PFSK-1 (cell line): ENCODE measurements around the gene PRAMEF1.

Source experiments
- FOXP2 ChIP-seq: optimal IDR thresholded peaks from 2 replicates; pipeline ENCODE3; 2011; ENCODE audit warnings: borderline replicate concordance, control low read depth, inconsistent platforms; ENCODE audit not compliant: insufficient read depth; ENCODE audit errors: extremely low read length, extremely low read depth
- POLR2AphosphoS5 ChIP-seq: IDR thresholded peaks from 2 replicates; pipeline ENCODE4 v1.6.1; 2012; ENCODE audit warnings: low read depth, mild to moderate bottlenecking, control low read depth, low read length, moderate library complexity
- SIN3A ChIP-seq: IDR thresholded peaks from 2 replicates; pipeline ENCODE4 v1.6.1; 2012; ENCODE audit warnings: mild to moderate bottlenecking, low read length, moderate library complexity, borderline replicate concordance; ENCODE audit not compliant: insufficient read depth
- TAF1 ChIP-seq: IDR thresholded peaks from 2 replicates; pipeline ENCODE4 v1.6.1; 2012; ENCODE audit warnings: low read length, control low read depth, borderline replicate concordance; ENCODE audit not compliant: insufficient read depth
- TF ChIP-seq, protein P1 (sequence below), 2 experiments: IDR thresholded peaks; 2 replicates each; pipeline versions ENCODE4 v1.6.1 to v1.8.0; 2011 to 2012; ENCODE audit warnings: low read depth in 2 of 2, low read length in 2 of 2, control low read depth in 1 of 2, inconsistent platforms in 1 of 2, mild to moderate bottlenecking in 1 of 2, moderate library complexity in 1 of 2; ENCODE audit not compliant: insufficient read depth in 1 of 2

Gene PRAMEF1

DNA sequence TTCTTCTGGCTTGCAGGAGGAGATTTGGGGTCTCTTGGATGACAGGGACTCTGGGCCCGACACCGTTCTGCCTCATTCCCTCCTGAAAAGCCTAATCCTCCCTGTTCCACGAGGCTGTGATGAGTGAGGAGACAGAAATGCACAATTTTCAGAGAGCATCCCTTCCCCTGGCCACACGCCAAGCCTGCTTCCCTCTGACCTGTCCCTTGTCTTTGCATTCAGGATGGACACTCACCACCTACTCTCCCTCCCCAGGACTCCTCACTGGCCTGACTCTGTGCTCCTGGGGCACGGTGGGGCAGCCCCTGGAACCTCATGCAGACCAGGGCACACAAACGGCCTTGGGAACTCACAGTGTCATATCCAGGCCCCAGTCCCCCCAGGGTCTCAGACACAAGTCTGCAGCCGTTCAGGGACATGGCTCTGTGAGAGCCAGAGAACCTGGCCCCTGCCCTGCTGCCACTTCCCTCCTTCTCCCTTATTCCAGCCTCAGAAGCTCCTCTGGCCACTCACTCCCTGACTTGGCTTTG is 21.2 kb upstream of the PRAMEF1 start:
- TF ChIP-seq, protein P1, sequence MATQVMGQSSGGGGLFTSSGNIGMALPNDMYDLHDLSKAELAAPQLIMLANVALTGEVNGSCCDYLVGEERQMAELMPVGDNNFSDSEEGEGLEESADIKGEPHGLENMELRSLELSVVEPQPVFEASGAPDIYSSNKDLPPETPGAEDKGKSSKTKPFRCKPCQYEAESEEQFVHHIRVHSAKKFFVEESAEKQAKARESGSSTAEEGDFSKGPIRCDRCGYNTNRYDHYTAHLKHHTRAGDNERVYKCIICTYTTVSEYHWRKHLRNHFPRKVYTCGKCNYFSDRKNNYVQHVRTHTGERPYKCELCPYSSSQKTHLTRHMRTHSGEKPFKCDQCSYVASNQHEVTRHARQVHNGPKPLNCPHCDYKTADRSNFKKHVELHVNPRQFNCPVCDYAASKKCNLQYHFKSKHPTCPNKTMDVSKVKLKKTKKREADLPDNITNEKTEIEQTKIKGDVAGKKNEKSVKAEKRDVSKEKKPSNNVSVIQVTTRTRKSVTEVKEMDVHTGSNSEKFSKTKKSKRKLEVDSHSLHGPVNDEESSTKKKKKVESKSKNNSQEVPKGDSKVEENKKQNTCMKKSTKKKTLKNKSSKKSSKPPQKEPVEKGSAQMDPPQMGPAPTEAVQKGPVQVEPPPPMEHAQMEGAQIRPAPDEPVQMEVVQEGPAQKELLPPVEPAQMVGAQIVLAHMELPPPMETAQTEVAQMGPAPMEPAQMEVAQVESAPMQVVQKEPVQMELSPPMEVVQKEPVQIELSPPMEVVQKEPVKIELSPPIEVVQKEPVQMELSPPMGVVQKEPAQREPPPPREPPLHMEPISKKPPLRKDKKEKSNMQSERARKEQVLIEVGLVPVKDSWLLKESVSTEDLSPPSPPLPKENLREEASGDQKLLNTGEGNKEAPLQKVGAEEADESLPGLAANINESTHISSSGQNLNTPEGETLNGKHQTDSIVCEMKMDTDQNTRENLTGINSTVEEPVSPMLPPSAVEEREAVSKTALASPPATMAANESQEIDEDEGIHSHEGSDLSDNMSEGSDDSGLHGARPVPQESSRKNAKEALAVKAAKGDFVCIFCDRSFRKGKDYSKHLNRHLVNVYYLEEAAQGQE (IDR thresholded peaks at IDR 0.05; ENCODE audit: insufficient read depth in 1 of 2, low read depth in 2 of 2, low read length in 2 of 2), result no peak
- TF ChIP-seq FOXP2, result no peak
- TF ChIP-seq TAF1, result no peak
- TF ChIP-seq SIN3A, result no peak
- TF ChIP-seq POLR2AphosphoS5, result no peak

DNA sequence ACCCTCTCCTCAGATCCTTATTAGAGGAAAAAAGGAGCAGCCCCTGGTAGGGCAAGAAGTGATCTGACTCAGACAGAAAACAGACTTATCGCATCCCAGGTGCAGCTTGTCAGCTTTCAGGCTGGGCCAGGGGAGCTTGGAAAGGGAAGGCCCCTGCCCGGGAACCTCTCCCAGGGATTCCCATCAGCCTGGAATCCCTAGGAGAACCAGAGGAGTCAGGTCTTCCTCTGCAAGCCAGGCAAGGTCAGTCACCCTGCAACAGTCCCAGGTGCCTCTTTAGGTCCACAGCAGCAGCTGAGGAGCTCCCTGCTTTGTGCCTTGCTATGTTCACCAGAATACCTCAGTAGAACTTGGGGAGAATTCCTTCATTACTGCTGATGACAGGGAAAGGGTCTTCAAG is 20.6 kb upstream of the PRAMEF1 start:
- TF ChIP-seq POLR2AphosphoS5 (no peak), SIN3A (no peak), FOXP2 (no peak), TAF1 (no peak)
- TF ChIP-seq, protein P1 (IDR thresholded peaks at IDR 0.05; ENCODE audit: insufficient read depth in 1 of 2, low read depth in 2 of 2, low read length in 2 of 2), result no peak

DNA sequence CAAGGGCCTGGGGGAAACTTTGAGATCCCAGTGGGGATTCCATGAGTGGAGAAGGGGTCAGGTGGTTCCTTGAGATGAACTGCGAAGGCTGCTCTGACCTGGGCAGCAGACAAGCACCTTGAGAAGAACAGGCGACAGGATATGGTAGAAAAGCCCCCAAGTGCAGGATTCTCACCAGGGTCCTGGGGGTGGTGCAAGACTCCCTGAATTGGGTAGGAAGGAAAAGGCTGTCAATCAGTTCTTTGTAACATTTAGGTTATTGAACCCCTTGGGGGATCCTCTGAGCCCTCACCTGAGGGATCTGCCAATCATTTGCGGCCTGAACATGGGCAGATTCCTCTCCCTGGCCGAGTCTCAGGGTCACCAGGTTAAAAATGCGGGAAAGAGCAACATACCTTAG is 20.0 kb upstream of the PRAMEF1 start:
- TF ChIP-seq TAF1, result no peak
- TF ChIP-seq, protein P1 (IDR thresholded peaks at IDR 0.05; ENCODE audit: insufficient read depth in 1 of 2, low read depth in 2 of 2, low read length in 2 of 2), result no peak
- TF ChIP-seq FOXP2, result no peak
- no peak for TF ChIP-seq SIN3A
- no peak for TF ChIP-seq POLR2AphosphoS5

DNA sequence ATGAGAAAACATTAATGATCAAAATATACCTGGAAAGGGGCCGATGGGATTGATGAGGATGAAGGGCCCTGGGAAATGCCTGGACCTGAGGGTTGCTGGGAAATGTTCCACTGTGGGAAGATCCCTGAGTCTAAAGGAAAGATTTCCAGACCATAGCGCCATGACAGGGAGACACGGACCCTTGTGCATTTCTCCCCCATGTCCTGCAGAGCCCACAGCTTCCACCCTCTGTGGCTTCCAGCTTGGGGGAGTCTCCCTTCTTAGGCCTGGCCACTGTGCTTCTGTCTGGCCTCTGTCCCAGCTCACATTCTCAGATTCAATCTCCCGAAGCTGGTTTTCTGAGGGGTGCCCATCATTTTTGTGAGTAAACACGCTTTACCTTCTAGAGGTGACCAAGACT is 18.7 kb upstream of the PRAMEF1 start:
- TF ChIP-seq TAF1, result no peak
- TF ChIP-seq SIN3A, result no peak
- no peak for TF ChIP-seq POLR2AphosphoS5
- TF ChIP-seq, protein P1 (IDR thresholded peaks at IDR 0.05; ENCODE audit: insufficient read depth in 1 of 2, low read depth in 2 of 2, low read length in 2 of 2), result no peak
- no peak for TF ChIP-seq FOXP2

DNA sequence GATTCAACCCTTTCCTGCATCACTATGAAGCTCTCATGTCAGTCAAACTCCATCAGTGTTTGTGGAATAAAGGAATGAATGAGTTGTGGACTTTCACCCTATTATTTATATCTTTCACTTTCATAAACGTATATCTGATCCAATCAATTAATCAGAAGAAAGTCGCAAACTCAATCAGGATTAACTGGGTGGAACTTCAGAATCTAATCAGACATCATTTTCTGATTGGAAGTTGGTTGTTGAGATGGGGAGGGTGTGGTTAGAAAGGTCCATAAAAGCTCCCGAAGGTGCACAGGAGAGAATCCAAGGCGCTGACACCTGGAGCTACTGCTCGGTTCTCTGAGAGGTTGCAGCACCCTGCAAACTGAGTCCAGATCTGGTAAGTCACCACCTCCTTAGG is 17.8 kb upstream of the PRAMEF1 start, which contains the start of gene PRAMEF12:
Gene PRAMEF12, plus strand, starts transcription at position 301 of the 400 bp plus-strand sequence. CDS start 1,130 bp downstream, outside the sequence.
- TF ChIP-seq FOXP2 (no peak), TAF1 (no peak), POLR2AphosphoS5 (no peak), SIN3A (no peak)
- TF ChIP-seq, protein P1 (IDR thresholded peaks at IDR 0.05; ENCODE audit: insufficient read depth in 1 of 2, low read depth in 2 of 2, low read length in 2 of 2), result no peak
